ENCODE measurements around the gene NPB. TPM values are rescaled to one million over a fixed set of nuclear protein-coding genes. Genes with fewer than 3 reads are reported as not detected.

The NPB gene
- polyA plus RNA-seq, 1 donor from 2014 or later = 1.3 TPM

- TF ChIP-seq CTCF (IDR thresholded peaks at IDR 0.05; ENCODE audit: poor library complexity, severe bottlenecking) (no peak), RAD21 (conservative IDR thresholded peaks at IDR 0.05) (no peak), MXI1 (conservative IDR thresholded peaks at IDR 0.05; ENCODE audit: poor library complexity, severe bottlenecking) (no peak), REST (IDR thresholded peaks at IDR 0.05; ENCODE audit: borderline replicate concordance) (no peak), EZH2 (IDR thresholded peaks at IDR 0.05; ENCODE audit: borderline replicate concordance, insufficient read depth, low read length, poor library complexity, severe bottlenecking) (no peak), TAF1 (IDR thresholded peaks at IDR 0.05; ENCODE audit: low read depth) (no peak), POLR2AphosphoS5 (IDR thresholded peaks at IDR 0.05) (no peak), EP300 (conservative IDR thresholded peaks at IDR 0.05; ENCODE audit: poor library complexity, severe bottlenecking) (no peak), SMC3 (conservative IDR thresholded peaks at IDR 0.05; ENCODE audit: poor library complexity) (no peak)
- no peak overlapping the region for H3K4me3 ChIP-seq (ENCODE audit: low read length)
- H4K20me1 ChIP-seq (ENCODE audit: insufficient read depth) = no peaks in the 10 kb centered on the region
- peaks cover 19% of the 10 kb centered on the region for H3K27me3 ChIP-seq (ENCODE audit: insufficient read depth, low read depth, low read length)
- no peaks in the 10 kb centered on the region for H3K79me2 ChIP-seq (replicated peaks; ENCODE audit: insufficient read depth, low read length)
- no peak overlapping the region for H3K4me2 ChIP-seq (ENCODE audit: low read length)
- H3K9me2 ChIP-seq (ENCODE audit: insufficient read depth, low read length) = no peaks in the 10 kb centered on the region
- no peaks in the 10 kb centered on the region for H3K36me3 ChIP-seq (ENCODE audit: insufficient read depth, low read length)
- no peak overlapping the region for H2AFZ ChIP-seq (ENCODE audit: low read depth, low read length)
- H3K9ac ChIP-seq (ENCODE audit: low read length) = no peak overlapping the region
- no peaks in the 10 kb centered on the region for H3K9me3 ChIP-seq (ENCODE audit: low read length)
- no peak overlapping the region for H3K27ac ChIP-seq (ENCODE audit: low read length)
- H3F3A ChIP-seq (ENCODE audit: insufficient read depth, low read length, poor library complexity, severe bottlenecking) = no peaks in the 10 kb centered on the region
Measured at GRCh38 chr17:81905993-81906392, 4.0 kb downstream of the NPB start.

GRCh38 chr17:81906476-81907218 is 4.6 kb downstream of the NPB start:
- H3K4me3 ChIP-seq (ENCODE audit: low read length) = no peak overlapping the region
- TF ChIP-seq TAF1 (IDR thresholded peaks at IDR 0.05; ENCODE audit: low read depth) = no peak
- no peak for TF ChIP-seq RAD21 (conservative IDR thresholded peaks at IDR 0.05)
- TF ChIP-seq SMC3 (conservative IDR thresholded peaks at IDR 0.05; ENCODE audit: poor library complexity) = no peak
- no peak for TF ChIP-seq EZH2 (IDR thresholded peaks at IDR 0.05; ENCODE audit: borderline replicate concordance, insufficient read depth, low read length, poor library complexity, severe bottlenecking)
- no peak for TF ChIP-seq POLR2AphosphoS5 (IDR thresholded peaks at IDR 0.05)
- TF ChIP-seq CTCF (IDR thresholded peaks at IDR 0.05; ENCODE audit: poor library complexity, severe bottlenecking) = no peak
- TF ChIP-seq EP300 (conservative IDR thresholded peaks at IDR 0.05; ENCODE audit: poor library complexity, severe bottlenecking) = no peak
- TF ChIP-seq MXI1 (conservative IDR thresholded peaks at IDR 0.05; ENCODE audit: poor library complexity, severe bottlenecking) = no peak
- no peak for TF ChIP-seq REST (IDR thresholded peaks at IDR 0.05; ENCODE audit: borderline replicate concordance)
- no peaks in the 10 kb centered on the region for H3K9me2 ChIP-seq (ENCODE audit: insufficient read depth, low read length)
- H4K20me1 ChIP-seq (ENCODE audit: insufficient read depth) = no peaks in the 10 kb centered on the region
- H3K79me2 ChIP-seq (replicated peaks; ENCODE audit: insufficient read depth, low read length) = no peaks in the 10 kb centered on the region
- peaks cover 12% of the 10 kb centered on the region for H3K27me3 ChIP-seq (ENCODE audit: insufficient read depth, low read depth, low read length)
- H3K36me3 ChIP-seq (ENCODE audit: insufficient read depth, low read length) = no peaks in the 10 kb centered on the region
- H2AFZ ChIP-seq (ENCODE audit: low read depth, low read length) = no peak overlapping the region
- no peak overlapping the region for H3K9ac ChIP-seq (ENCODE audit: low read length)
- H3K4me2 ChIP-seq (ENCODE audit: low read length) = no peak overlapping the region
- no peak overlapping the region for H3K27ac ChIP-seq (ENCODE audit: low read length)
- no peaks in the 10 kb centered on the region for H3K9me3 ChIP-seq (ENCODE audit: low read length)
- H3F3A ChIP-seq (ENCODE audit: insufficient read depth, low read length, poor library complexity, severe bottlenecking) = no peaks in the 10 kb centered on the region
